Stimulated activated memory B cell treated with anti-CD40 and anti-IgM and Interleukin-4, amounts not matched to agents 10 μg/mL and 1 μg/mL and 100 μg/mL, for 72 hours (primary cell): ENCODE measurements around the gene LEAP2.
A peak's percentile ranks its signal among the peaks of the same experiment; 100 is the strongest.

Source experiments
- ATAC-seq: fragments of 150-1000 bp; cut with Tn5 transposase; 2 replicates; pipeline ENCODE4 v1.10.0; 2021
- H3K27ac Mint-ChIP-seq: one replicate; pipeline ENCODE4 v1.8.0; 2022; ENCODE audit warnings: mild to moderate bottlenecking, mixed read lengths
- H3K27me3 Mint-ChIP-seq: one replicate; pipeline ENCODE4 v1.8.0; 2022; ENCODE audit warnings: mixed read lengths
- H3K36me3 Mint-ChIP-seq: one replicate; pipeline ENCODE4 v1.8.0; 2022; ENCODE audit warnings: mixed read lengths
- H3K4me1 Mint-ChIP-seq: one replicate; pipeline ENCODE4 v1.8.0; 2022; ENCODE audit warnings: mixed read lengths
- H3K4me3 Mint-ChIP-seq: one replicate; pipeline ENCODE4 v1.8.0; 2022; ENCODE audit warnings: mild to moderate bottlenecking, moderate library complexity, mixed read lengths
- H3K9me3 Mint-ChIP-seq: one replicate; pipeline ENCODE4 v1.8.0; 2022; ENCODE audit warnings: mixed read lengths

The LEAP2 gene

GRCh38 chr5:132884548-132884947, 11.1 kb downstream of the LEAP2 start:
- Mint-ChIP-seq H3K4me1 (peaks cover 16% of the 10 kb centered on the region), H3K27me3 (no peaks in the 10 kb centered on the region), H3K4me3 (no peak overlapping the region), H3K36me3 (peaks cover 47% of the 10 kb centered on the region), H3K27ac (no peak overlapping the region), H3K9me3 (no peaks in the 10 kb centered on the region)
- no peak for ATAC-seq

GRCh38 chr5:132886064-132886823, 12.8 kb downstream of the LEAP2 start:
- peak overlapping the region; percentile 61 for H3K27ac Mint-ChIP-seq
- no peaks in the 10 kb centered on the region for H3K9me3 Mint-ChIP-seq
- peaks cover 40% of the 10 kb centered on the region for H3K36me3 Mint-ChIP-seq

GRCh38 chr5:132887283-132887682, 13.8 kb downstream of the LEAP2 start:
- H3K27ac Mint-ChIP-seq: no peak overlapping the region
- H3K4me1 Mint-ChIP-seq: peaks cover 16% of the 10 kb centered on the region
- no peaks in the 10 kb centered on the region for H3K9me3 Mint-ChIP-seq
- H3K36me3 Mint-ChIP-seq: peaks cover 48% of the 10 kb centered on the region
- no peak for ATAC-seq
- no peak overlapping the region for H3K4me3 Mint-ChIP-seq
- no peaks in the 10 kb centered on the region for H3K27me3 Mint-ChIP-seq

More at GRCh38 chr5:132886064-132886823, 12.8 kb downstream of the LEAP2 start:
- Mint-ChIP-seq H3K27me3 (no peaks in the 10 kb centered on the region), H3K4me3 (no peak overlapping the region), H3K4me1 (peaks cover 16% of the 10 kb centered on the region)
- ATAC-seq: no peak

- Mint-ChIP-seq H3K36me3 (peaks cover 45% of the 10 kb centered on the region), H3K27me3 (no peaks in the 10 kb centered on the region), H3K4me3 (no peak overlapping the region), H3K27ac (no peak overlapping the region), H3K4me1 (peaks cover 16% of the 10 kb centered on the region), H3K9me3 (no peaks in the 10 kb centered on the region)
- ATAC-seq: no peak
These were observed 16.0 kb downstream of the LEAP2 start for GRCh38 chr5:132889501-132889900.

- H3K9me3 Mint-ChIP-seq: no peaks in the 10 kb centered on the region
- no peak overlapping the region for H3K27ac Mint-ChIP-seq
- no peak for ATAC-seq
- H3K27me3 Mint-ChIP-seq: no peaks in the 10 kb centered on the region
- peaks cover 14% of the 10 kb centered on the region for H3K4me1 Mint-ChIP-seq
- H3K36me3 Mint-ChIP-seq: peaks cover 42% of the 10 kb centered on the region
- no peak overlapping the region for H3K4me3 Mint-ChIP-seq
These were observed 17.3 kb downstream of the LEAP2 start for GRCh38 chr5:132890817-132891216.

- Mint-ChIP-seq H3K4me1 (no peaks in the 10 kb centered on the region), H3K27me3 (no peaks in the 10 kb centered on the region), H3K36me3 (peaks cover 43% of the 10 kb centered on the region), H3K27ac (no peak overlapping the region), H3K9me3 (no peaks in the 10 kb centered on the region), H3K4me3 (no peak overlapping the region)
- no peak for ATAC-seq
These were observed 22.3 kb downstream of the LEAP2 start for GRCh38 chr5:132895719-132896305.

GRCh38 chr5:132896685-132897084, 23.2 kb downstream of the LEAP2 start:
- Mint-ChIP-seq H3K36me3 (peaks cover 41% of the 10 kb centered on the region), H3K27ac (no peak overlapping the region), H3K4me3 (no peak overlapping the region), H3K27me3 (no peaks in the 10 kb centered on the region), H3K9me3 (no peaks in the 10 kb centered on the region), H3K4me1 (no peaks in the 10 kb centered on the region)
- no peak for ATAC-seq

- Mint-ChIP-seq H3K4me3 (no peak overlapping the region), H3K36me3 (peaks cover 29% of the 10 kb centered on the region), H3K9me3 (no peaks in the 10 kb centered on the region), H3K27ac (no peak overlapping the region), H3K27me3 (no peaks in the 10 kb centered on the region), H3K4me1 (peaks cover 1% of the 10 kb centered on the region)
- ATAC-seq: no peak
These were observed 24.6 kb downstream of the LEAP2 start for GRCh38 chr5:132898094-132898493.

GRCh38 chr5:132901036-132901435, 27.6 kb downstream of the LEAP2 start:
- Mint-ChIP-seq H3K4me3 (no peak overlapping the region), H3K4me1 (peaks cover 20% of the 10 kb centered on the region), H3K27ac (no peak overlapping the region), H3K27me3 (no peaks in the 10 kb centered on the region), H3K9me3 (no peaks in the 10 kb centered on the region), H3K36me3 (peaks cover 41% of the 10 kb centered on the region)
- ATAC-seq: no peak

GRCh38 chr5:132901730-132902129, 28.3 kb downstream of the LEAP2 start:
- no peak overlapping the region for H3K4me3 Mint-ChIP-seq
- H3K36me3 Mint-ChIP-seq: peaks cover 39% of the 10 kb centered on the region
- H3K27me3 Mint-ChIP-seq: no peaks in the 10 kb centered on the region

GRCh38 chr5:132905938-132906337, 32.5 kb downstream of the LEAP2 start:
- Mint-ChIP-seq H3K27ac (no peak overlapping the region), H3K27me3 (no peaks in the 10 kb centered on the region), H3K4me1 (peaks cover 34% of the 10 kb centered on the region), H3K4me3 (no peak overlapping the region), H3K9me3 (no peaks in the 10 kb centered on the region), H3K36me3 (peaks cover 41% of the 10 kb centered on the region)
- ATAC-seq: no peak

More at GRCh38 chr5:132901730-132902129, 28.3 kb downstream of the LEAP2 start:
- H3K9me3 Mint-ChIP-seq: no peaks in the 10 kb centered on the region
- H3K27ac Mint-ChIP-seq: no peak overlapping the region
- peaks cover 20% of the 10 kb centered on the region for H3K4me1 Mint-ChIP-seq
- ATAC-seq: no peak

GRCh38 chr5:132907161-132907560, 33.7 kb downstream of the LEAP2 start:
- Mint-ChIP-seq H3K27me3 (no peaks in the 10 kb centered on the region), H3K4me1 (peaks cover 43% of the 10 kb centered on the region), H3K36me3 (peaks cover 51% of the 10 kb centered on the region), H3K27ac (no peak overlapping the region), H3K9me3 (no peaks in the 10 kb centered on the region), H3K4me3 (no peak overlapping the region)
- no peak for ATAC-seq

- Mint-ChIP-seq H3K27me3 (no peaks in the 10 kb centered on the region), H3K27ac (no peak overlapping the region), H3K4me3 (no peak overlapping the region), H3K9me3 (no peaks in the 10 kb centered on the region), H3K4me1 (peaks cover 38% of the 10 kb centered on the region), H3K36me3 (peaks cover 48% of the 10 kb centered on the region)
- no peak for ATAC-seq
These were observed 36.2 kb downstream of the LEAP2 start for GRCh38 chr5:132909702-132910101.

- no peak overlapping the region for H3K4me3 Mint-ChIP-seq
- no peaks in the 10 kb centered on the region for H3K27me3 Mint-ChIP-seq
- H3K36me3 Mint-ChIP-seq: peaks cover 40% of the 10 kb centered on the region
- peaks cover 27% of the 10 kb centered on the region for H3K4me1 Mint-ChIP-seq
- no peak for ATAC-seq
- H3K27ac Mint-ChIP-seq: no peak overlapping the region
- no peaks in the 10 kb centered on the region for H3K9me3 Mint-ChIP-seq
These were observed 42.2 kb downstream of the LEAP2 start for GRCh38 chr5:132915681-132916080.

- Mint-ChIP-seq H3K4me3 (no peak overlapping the region), H3K27me3 (no peaks in the 10 kb centered on the region), H3K27ac (no peak overlapping the region), H3K9me3 (no peaks in the 10 kb centered on the region), H3K36me3 (peaks cover 40% of the 10 kb centered on the region), H3K4me1 (peaks cover 24% of the 10 kb centered on the region)
- no peak for ATAC-seq
These were observed 42.6 kb downstream of the LEAP2 start for GRCh38 chr5:132916086-132916485.
